Neural cell (in vitro differentiated cells): ENCODE measurements around the gene TRPM3. TPM values are rescaled to one million over a fixed set of nuclear protein-coding genes. Genes with fewer than 3 reads are reported as not detected.

Source experiments
- H2AFZ ChIP-seq: fragments of 200-600, 300-800 bp; sonication (generic), shearing (Covaris generic); 2 replicates; pipeline ENCODE4 v1.6.0; 2014; ENCODE audit warnings: low read depth, mild to moderate bottlenecking, antibody characterized with exemption, low read length, moderate library complexity
- H3F3A ChIP-seq: fragments of 200-600 bp; shearing (Covaris generic); 2 replicates; pipeline ENCODE4 v1.6.1; 2016; ENCODE audit warnings: mild to moderate bottlenecking, moderate library complexity, mixed read lengths, antibody characterized with exemption, low read length; ENCODE audit not compliant: insufficient read depth, poor library complexity, severe bottlenecking
- H3K27ac ChIP-seq: fragments of 200-600, 300-800 bp; sonication (generic), shearing (Covaris generic); 2 replicates; pipeline ENCODE4 v1.5.1; 2014; ENCODE audit warnings: mild to moderate bottlenecking, low read length, moderate library complexity
- H3K27me3 ChIP-seq: fragments of 300-800, 200-600 bp; sonication (generic), shearing (Covaris generic); 2 replicates; pipeline ENCODE4 v1.6.0; 2014; ENCODE audit warnings: mild to moderate bottlenecking, low read depth, low read length, moderate library complexity; ENCODE audit not compliant: insufficient read depth
- H3K36me3 ChIP-seq: fragments of 300-800, 200-600 bp; sonication (generic), shearing (Covaris generic); 2 replicates; pipeline ENCODE4 v1.5.1; 2014; ENCODE audit warnings: mild to moderate bottlenecking, antibody characterized with exemption, low read length, moderate library complexity; ENCODE audit not compliant: insufficient read depth
- H3K4me2 ChIP-seq: fragments of 300-800, 200-600 bp; sonication (generic), shearing (Covaris generic); 2 replicates; pipeline ENCODE4 v1.6.0; 2014; ENCODE audit warnings: mild to moderate bottlenecking, low read length
- H3K4me3 ChIP-seq: fragments of 300-800, 200-600 bp; sonication (generic), shearing (Covaris generic); 2 replicates; pipeline ENCODE4 v1.5.1; 2014; ENCODE audit warnings: mild to moderate bottlenecking, low read length, moderate library complexity
- H3K79me2 ChIP-seq: fragments of 200-600 bp; shearing (Covaris generic); replicated peaks from 2 replicates; pipeline ENCODE4 v1.6.0; 2014; ENCODE audit warnings: mild to moderate bottlenecking, low read length, moderate library complexity; ENCODE audit not compliant: insufficient read depth
- H3K9ac ChIP-seq: fragments of 300-800, 200-600 bp; sonication (generic), shearing (Covaris generic); 2 replicates; pipeline ENCODE4 v1.6.1; 2016; ENCODE audit warnings: mild to moderate bottlenecking, low read length, mixed read lengths
- H3K9me2 ChIP-seq: fragments of 200-600 bp; shearing (Covaris generic); 2 replicates; pipeline ENCODE4 v1.6.1; 2016; ENCODE audit warnings: mild to moderate bottlenecking, low read length, mixed read lengths; ENCODE audit not compliant: insufficient read depth
- H3K9me3 ChIP-seq: fragments of 200-600, 300-800 bp; sonication (generic), shearing (Covaris generic); 2 replicates; pipeline ENCODE4 v1.6.1; 2016; ENCODE audit warnings: mild to moderate bottlenecking, mixed run types, low read length, moderate library complexity, mixed read lengths
- H4K20me1 ChIP-seq: fragments of 200-600 bp; shearing (Covaris generic); 2 replicates; pipeline ENCODE4 v1.6.1; 2016; ENCODE audit warnings: mild to moderate bottlenecking, mixed run types; ENCODE audit not compliant: insufficient read depth
- EP300 ChIP-seq: fragments of 450-650 bp; conservative IDR thresholded peaks from 2 replicates; pipeline ENCODE4 v1.6.1; 2014; ENCODE audit warnings: antibody characterized with exemption, mild to moderate bottlenecking, moderate library complexity; ENCODE audit not compliant: poor library complexity, severe bottlenecking
- EZH2 ChIP-seq: fragments of 200-600, 300-800 bp; shearing (Covaris generic), sonication (generic); IDR thresholded peaks from 2 replicates; pipeline ENCODE4 v1.6.1; 2014; ENCODE audit warnings: antibody characterized with exemption, low read length, borderline replicate concordance, mild to moderate bottlenecking; ENCODE audit not compliant: insufficient read depth, poor library complexity, severe bottlenecking
- MXI1 ChIP-seq: fragments of 450-650 bp; conservative IDR thresholded peaks from 2 replicates; pipeline ENCODE4 v1.6.1; 2014; ENCODE audit warnings: antibody characterized with exemption, mild to moderate bottlenecking; ENCODE audit not compliant: poor library complexity, severe bottlenecking
- POLR2AphosphoS5 ChIP-seq: IDR thresholded peaks from 2 replicates; pipeline ENCODE4 v1.6.1; 2012
- RAD21 ChIP-seq: fragments of 450-650 bp; conservative IDR thresholded peaks from 2 replicates; pipeline ENCODE4 v1.6.1; 2014; ENCODE audit warnings: antibody characterized with exemption, mild to moderate bottlenecking, moderate library complexity
- SMC3 ChIP-seq: fragments of 450-650 bp; conservative IDR thresholded peaks from 2 replicates; pipeline ENCODE4 v1.6.1; 2014; ENCODE audit warnings: antibody characterized with exemption, mild to moderate bottlenecking, moderate library complexity; ENCODE audit not compliant: poor library complexity
- TAF1 ChIP-seq: IDR thresholded peaks from 2 replicates; pipeline ENCODE4 v1.6.1; 2012; ENCODE audit warnings: low read depth
- polyA plus RNA-seq: library from polyadenylated mRNA; depleted of rRNA; stranded (reverse); fragments of >200 nt; gene quantifications from 2 replicates; pipeline ENCODE4 v1.2.3, GENCODE V29; 2014
- TF ChIP-seq, protein P1 (sequence below): fragments of 450-650 bp; IDR thresholded peaks from 2 replicates; pipeline ENCODE4 v1.5.1; 2014; ENCODE audit warnings: antibody characterized with exemption, mild to moderate bottlenecking, moderate library complexity; ENCODE audit not compliant: poor library complexity, severe bottlenecking
- TF ChIP-seq, protein P2 (sequence below): IDR thresholded peaks from 2 replicates; pipeline ENCODE4 v1.6.1; 2012; ENCODE audit warnings: borderline replicate concordance

The TRPM3 gene
- polyA plus RNA-seq, 1 donor from 2014 or later: 1.3 TPM

DNA sequence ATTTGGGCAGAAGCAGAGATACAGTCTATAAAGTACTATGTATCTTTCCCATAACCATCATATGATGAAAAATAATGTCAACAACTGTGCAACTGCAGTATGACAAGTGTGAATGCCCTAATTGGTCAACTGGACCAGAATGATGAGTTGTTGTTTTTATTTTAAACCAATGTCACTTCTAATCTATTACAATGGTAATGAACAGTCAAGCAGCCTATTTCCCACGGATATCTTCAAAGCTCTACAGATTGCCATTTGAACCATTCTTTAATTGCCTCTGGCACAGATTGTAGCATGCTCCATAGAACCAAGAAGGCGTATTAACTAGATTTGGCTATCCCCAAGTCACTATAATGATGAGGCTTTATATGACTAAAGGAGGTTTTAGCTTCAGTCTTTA lies 233.6 kb downstream of the TRPM3 start:
- Histone ChIP-seq H3K9me2 (no peaks in the 10 kb centered on the region), H2AFZ (no peak overlapping the region), H3K9ac (no peak overlapping the region), H3F3A (no peaks in the 10 kb centered on the region), H3K4me3 (no peak overlapping the region), H4K20me1 (no peaks in the 10 kb centered on the region), H3K4me2 (no peak overlapping the region), H3K9me3 (no peaks in the 10 kb centered on the region), H3K27me3 (no peaks in the 10 kb centered on the region), H3K79me2 (no peaks in the 10 kb centered on the region), H3K36me3 (no peaks in the 10 kb centered on the region), H3K27ac (no peak overlapping the region)
- no peak for TF ChIP-seq EZH2
- TF ChIP-seq POLR2AphosphoS5: no peak
- TF ChIP-seq RAD21: no peak
- TF ChIP-seq, protein P1, sequence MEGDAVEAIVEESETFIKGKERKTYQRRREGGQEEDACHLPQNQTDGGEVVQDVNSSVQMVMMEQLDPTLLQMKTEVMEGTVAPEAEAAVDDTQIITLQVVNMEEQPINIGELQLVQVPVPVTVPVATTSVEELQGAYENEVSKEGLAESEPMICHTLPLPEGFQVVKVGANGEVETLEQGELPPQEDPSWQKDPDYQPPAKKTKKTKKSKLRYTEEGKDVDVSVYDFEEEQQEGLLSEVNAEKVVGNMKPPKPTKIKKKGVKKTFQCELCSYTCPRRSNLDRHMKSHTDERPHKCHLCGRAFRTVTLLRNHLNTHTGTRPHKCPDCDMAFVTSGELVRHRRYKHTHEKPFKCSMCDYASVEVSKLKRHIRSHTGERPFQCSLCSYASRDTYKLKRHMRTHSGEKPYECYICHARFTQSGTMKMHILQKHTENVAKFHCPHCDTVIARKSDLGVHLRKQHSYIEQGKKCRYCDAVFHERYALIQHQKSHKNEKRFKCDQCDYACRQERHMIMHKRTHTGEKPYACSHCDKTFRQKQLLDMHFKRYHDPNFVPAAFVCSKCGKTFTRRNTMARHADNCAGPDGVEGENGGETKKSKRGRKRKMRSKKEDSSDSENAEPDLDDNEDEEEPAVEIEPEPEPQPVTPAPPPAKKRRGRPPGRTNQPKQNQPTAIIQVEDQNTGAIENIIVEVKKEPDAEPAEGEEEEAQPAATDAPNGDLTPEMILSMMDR: no peak
- TF ChIP-seq, protein P2, sequence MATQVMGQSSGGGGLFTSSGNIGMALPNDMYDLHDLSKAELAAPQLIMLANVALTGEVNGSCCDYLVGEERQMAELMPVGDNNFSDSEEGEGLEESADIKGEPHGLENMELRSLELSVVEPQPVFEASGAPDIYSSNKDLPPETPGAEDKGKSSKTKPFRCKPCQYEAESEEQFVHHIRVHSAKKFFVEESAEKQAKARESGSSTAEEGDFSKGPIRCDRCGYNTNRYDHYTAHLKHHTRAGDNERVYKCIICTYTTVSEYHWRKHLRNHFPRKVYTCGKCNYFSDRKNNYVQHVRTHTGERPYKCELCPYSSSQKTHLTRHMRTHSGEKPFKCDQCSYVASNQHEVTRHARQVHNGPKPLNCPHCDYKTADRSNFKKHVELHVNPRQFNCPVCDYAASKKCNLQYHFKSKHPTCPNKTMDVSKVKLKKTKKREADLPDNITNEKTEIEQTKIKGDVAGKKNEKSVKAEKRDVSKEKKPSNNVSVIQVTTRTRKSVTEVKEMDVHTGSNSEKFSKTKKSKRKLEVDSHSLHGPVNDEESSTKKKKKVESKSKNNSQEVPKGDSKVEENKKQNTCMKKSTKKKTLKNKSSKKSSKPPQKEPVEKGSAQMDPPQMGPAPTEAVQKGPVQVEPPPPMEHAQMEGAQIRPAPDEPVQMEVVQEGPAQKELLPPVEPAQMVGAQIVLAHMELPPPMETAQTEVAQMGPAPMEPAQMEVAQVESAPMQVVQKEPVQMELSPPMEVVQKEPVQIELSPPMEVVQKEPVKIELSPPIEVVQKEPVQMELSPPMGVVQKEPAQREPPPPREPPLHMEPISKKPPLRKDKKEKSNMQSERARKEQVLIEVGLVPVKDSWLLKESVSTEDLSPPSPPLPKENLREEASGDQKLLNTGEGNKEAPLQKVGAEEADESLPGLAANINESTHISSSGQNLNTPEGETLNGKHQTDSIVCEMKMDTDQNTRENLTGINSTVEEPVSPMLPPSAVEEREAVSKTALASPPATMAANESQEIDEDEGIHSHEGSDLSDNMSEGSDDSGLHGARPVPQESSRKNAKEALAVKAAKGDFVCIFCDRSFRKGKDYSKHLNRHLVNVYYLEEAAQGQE: no peak
- TF ChIP-seq SMC3: no peak
- no peak for TF ChIP-seq EP300
- TF ChIP-seq TAF1: no peak
- TF ChIP-seq MXI1: no peak

DNA sequence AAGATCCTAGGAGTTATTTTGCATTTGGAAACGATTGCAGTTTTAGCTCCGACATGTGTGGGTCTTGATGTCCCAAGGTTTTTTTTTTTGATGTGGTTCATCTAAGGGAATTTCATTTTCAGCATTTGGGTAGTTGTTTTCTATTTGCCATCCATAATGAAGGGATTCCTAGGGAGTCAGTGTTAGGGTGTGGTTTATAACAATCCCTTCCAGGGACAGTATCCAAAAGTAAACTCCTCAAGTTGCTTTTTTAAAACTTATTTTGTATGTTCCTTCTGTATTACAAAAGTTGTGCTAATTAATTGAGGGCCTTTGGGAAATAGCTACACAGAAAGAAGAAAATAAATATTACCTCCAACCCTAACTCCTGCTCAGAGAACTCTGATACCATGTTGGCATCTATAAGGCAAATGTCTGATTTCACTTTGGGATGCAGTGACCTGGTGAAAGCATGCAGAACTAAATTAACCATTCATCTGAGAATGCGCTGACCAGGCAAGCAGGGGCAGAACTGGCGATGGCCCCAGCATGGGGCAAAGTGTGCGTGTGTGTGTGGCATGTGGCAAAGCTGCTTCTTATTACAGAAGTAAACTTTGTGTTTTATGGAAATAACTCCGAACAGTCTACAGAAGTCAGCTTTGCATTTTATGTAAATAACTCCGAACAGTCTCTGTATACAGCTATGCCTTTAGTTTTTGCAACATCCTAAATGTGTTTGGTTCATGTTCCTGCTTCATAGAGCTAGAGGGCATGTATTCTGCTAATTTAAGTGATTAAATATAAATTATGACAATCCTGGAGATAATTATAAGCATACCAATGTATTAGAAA lies 237.2 kb downstream of the TRPM3 start:
- no peak overlapping the region for H3K27ac ChIP-seq
- no peak overlapping the region for H3K4me2 ChIP-seq
- H4K20me1 ChIP-seq: no peaks in the 10 kb centered on the region
- H3K4me3 ChIP-seq: no peak overlapping the region
- no peaks in the 10 kb centered on the region for H3K36me3 ChIP-seq
- H3F3A ChIP-seq: no peaks in the 10 kb centered on the region
- no peaks in the 10 kb centered on the region for H3K9me2 ChIP-seq
- TF ChIP-seq TAF1: no peak
- TF ChIP-seq, protein P2: no peak
- no peak for TF ChIP-seq POLR2AphosphoS5
- TF ChIP-seq EZH2: no peak
- TF ChIP-seq RAD21: no peak
- TF ChIP-seq SMC3: no peak
- TF ChIP-seq EP300: no peak
- TF ChIP-seq MXI1: no peak
- TF ChIP-seq, protein P1: no peak
- no peaks in the 10 kb centered on the region for H3K9me3 ChIP-seq
- H3K79me2 ChIP-seq: no peaks in the 10 kb centered on the region
- H3K27me3 ChIP-seq: no peaks in the 10 kb centered on the region
- no peak overlapping the region for H3K9ac ChIP-seq
- no peak overlapping the region for H2AFZ ChIP-seq
